PC-9 (cell line): ENCODE measurements around the gene ENO1. TPM values are rescaled to one million over a fixed set of nuclear protein-coding genes. Genes with fewer than 3 reads are reported as not detected.
"Not testable (repeated sequence)": the region's sequence is repeated elsewhere in the genome, so short reads cannot be mapped to it uniquely, and the experiment has no call there.

Experiments
- BruUV-seq: library from RNA; stranded (reverse); fragments of 400-500 nt; replicated peaks from 2 replicates; lab custom pipeline; 2021; lab: Mats Ljungman, UMichigan
- CTCF ChIA-PET: fragments of 300-600 bp; sonication (Branson Sonifier 250); formaldehyde crosslinking; loops from one replicate; lab custom pipeline; 2022; ENCODE audit warnings: antibody characterized with exemption; lab: Charles Lee
- POLR2A ChIA-PET: fragments of 300-600 bp; sonication (Branson Sonifier 250); formaldehyde crosslinking; loops from one replicate; lab custom pipeline; 2022; ENCODE audit warnings: antibody characterized with exemption; ENCODE audit not compliant: unreplicated experiment; lab: Charles Lee
- DNase-seq, 2 experiments: peaks; one replicate each; pipeline versions ENCODE4 v3.0.0 to v3.0.0-alpha.2; 2015 to 2022; ENCODE audit warnings: mixed read lengths in 1 of 2
- H2AFZ ChIP-seq: fragments of 200-600 bp; sonication (generic); 2 replicates; pipeline ENCODE4 v1.8.1; 2017; ENCODE audit warnings: antibody characterized with exemption
- H3F3A ChIP-seq: fragments of 200-600 bp; sonication (generic); 2 replicates; pipeline ENCODE4 v1.8.1; 2017; ENCODE audit warnings: antibody characterized with exemption, mild to moderate bottlenecking, low read depth; ENCODE audit not compliant: insufficient read depth
- H3K27ac ChIP-seq: fragments of 200-600 bp; sonication (generic); 2 replicates; pipeline ENCODE4 v1.6.1; 2016; ENCODE audit warnings: mixed run types
- H3K27me3 ChIP-seq: fragments of 200-600 bp; sonication (generic); 2 replicates; pipeline ENCODE4 v1.6.1; 2016; ENCODE audit warnings: low read depth, mixed run types; ENCODE audit not compliant: insufficient read depth
- H3K36me3 ChIP-seq: fragments of 200-600 bp; sonication (generic); 2 replicates; pipeline ENCODE4 v1.6.1; 2016; ENCODE audit warnings: low read depth, mixed run types
- H3K4me1 ChIP-seq: fragments of 200-600 bp; sonication (generic); replicated peaks from 2 replicates; pipeline ENCODE4 v1.6.1; 2016; ENCODE audit warnings: mixed run types; ENCODE audit not compliant: insufficient read depth
- H3K4me2 ChIP-seq: fragments of 200-600 bp; sonication (generic); 2 replicates; pipeline ENCODE4 v1.6.1; 2017; ENCODE audit warnings: mixed run types
- H3K4me3 ChIP-seq: fragments of 200-600 bp; sonication (generic); 2 replicates; pipeline ENCODE4 v1.6.1; 2016; ENCODE audit warnings: mixed run types
- H3K79me2 ChIP-seq: fragments of 200-600 bp; sonication (generic); 2 replicates; pipeline ENCODE4 v1.6.1; 2017; ENCODE audit warnings: low read depth, mixed run types
- H3K9me2 ChIP-seq: fragments of 200-600 bp; sonication (generic); 2 replicates; pipeline ENCODE4 v1.8.1; 2017; ENCODE audit warnings: mild to moderate bottlenecking; ENCODE audit not compliant: insufficient read depth
- H3K9me3 ChIP-seq: fragments of 200-600 bp; sonication (generic); 2 replicates; pipeline ENCODE4 v1.8.1; 2016; ENCODE audit warnings: low read depth; ENCODE audit not compliant: insufficient read depth
- H4K20me1 ChIP-seq: fragments of 200-600 bp; sonication (generic); 2 replicates; pipeline ENCODE4 v1.8.1; 2017; ENCODE audit not compliant: insufficient read depth
- CTCF ChIP-seq: fragments of 200-600 bp; sonication (generic); conservative IDR thresholded peaks from 2 replicates; pipeline ENCODE4 v1.6.1; 2017; ENCODE audit warnings: mixed run types, antibody characterized with exemption, mild to moderate bottlenecking, moderate library complexity
- EZH2 ChIP-seq: fragments of 200-600 bp; sonication (generic); IDR thresholded peaks from 2 replicates; pipeline ENCODE4 v1.8.0; 2017; ENCODE audit warnings: antibody characterized with exemption, low read depth
- intact Hi-C: fragments of 100-400 bp; cut with micrococcal nuclease; formaldehyde crosslinking; loops from one replicate; pipeline ENCODE4 v1.10.0; 2022; ENCODE audit not compliant: unreplicated experiment
- total RNA-seq: library from RNA; stranded (reverse); gene quantifications from 2 replicates; pipeline ENCODE4 v1.2.3, GENCODE V29; 2021

The ENO1 gene
- total RNA-seq, 1 experiment from 2014 or later, result 1,902 TPM

- intact Hi-C loops, result no loop called here
- ChIA-PET CTCF (interaction anchor here (0.7 kb wide), 1 partner anchor 471 kb away, joined by 4 read pairs; no protein-coding TSS in a partner anchor), POLR2A (no interaction called here)
- DNase-seq, result no peak
- Histone ChIP-seq H3K9me2 (no peaks in the 10 kb centered on the region), H3F3A (peaks cover 31% of the 10 kb centered on the region), H3K36me3 (no peaks in the 10 kb centered on the region), H4K20me1 (no peaks in the 10 kb centered on the region), H3K4me1 (peaks cover 29% of the 10 kb centered on the region), H3K9me3 (no peaks in the 10 kb centered on the region), H3K4me2 (no peak overlapping the region), H2AFZ (no peak overlapping the region), H3K79me2 (peaks cover 9% of the 10 kb centered on the region), H3K27ac (no peak overlapping the region), H3K4me3 (no peak overlapping the region), H3K27me3 (no peaks in the 10 kb centered on the region)
- BruUV-seq, result no TSS peak
- TF ChIP-seq CTCF (no peak), EZH2 (no peak)
These were observed 57.4 kb downstream of the ENO1 start for GRCh38 chr1:8821084-8821483.

GRCh38 chr1:8818789-8819188 is 59.7 kb downstream of the ENO1 start:
- DNase-seq, POLR2A ChIA-PET, H3K27ac ChIP-seq, H3K36me3 ChIP-seq, H3K9me2 ChIP-seq, CTCF ChIA-PET, H4K20me1 ChIP-seq, H3K27me3 ChIP-seq, H2AFZ ChIP-seq, H3K9me3 ChIP-seq, BruUV-seq: not testable (repeated sequence)
- Histone ChIP-seq H3K79me2 (peaks cover 31% of the 10 kb centered on the region), H3K4me2 (peak overlapping the region; percentile 81), H3K4me1 (peaks cover 45% of the 10 kb centered on the region), H3K4me3 (peak overlapping the region; percentile 66; the same call in 1 of the 2 replicates), H3F3A (peaks cover 31% of the 10 kb centered on the region)
- intact Hi-C loops, result loop anchor here (5.0 kb wide), 1 partner anchor 86 kb away; no protein-coding TSS in a partner anchor

GRCh38 chr1:8818325-8818775 is 60.1 kb downstream of the ENO1 start:
- TF ChIP-seq EZH2 (no peak), CTCF (no peak)
- peak overlapping the region; percentile 81; the same call in 1 of the 2 replicates for H2AFZ ChIP-seq
- H3K4me2 ChIP-seq, result peak overlapping the region; percentile 81
- peaks cover 28% of the 10 kb centered on the region for H3F3A ChIP-seq
- H3K27me3 ChIP-seq, result no peaks in the 10 kb centered on the region
- H3K36me3 ChIP-seq, result no peaks in the 10 kb centered on the region
- CTCF ChIA-PET, result no interaction called here
- intact Hi-C loops, result loop anchor here (5.0 kb wide), 1 partner anchor 86 kb away; no protein-coding TSS in a partner anchor
- POLR2A ChIA-PET, result no interaction called here
- peaks cover 35% of the 10 kb centered on the region for H3K79me2 ChIP-seq
- TSS peak; percentile 74 for BruUV-seq
- H3K9me2 ChIP-seq, result no peaks in the 10 kb centered on the region
- DNase-seq, result peak; percentile 35 to 74
- H4K20me1 ChIP-seq, result no peaks in the 10 kb centered on the region
- H3K4me1 ChIP-seq, result peaks cover 47% of the 10 kb centered on the region
- H3K27ac ChIP-seq, result peak overlapping the region; percentile 57
- no peaks in the 10 kb centered on the region for H3K9me3 ChIP-seq
- peak overlapping the region; percentile 66; the same call in 1 of the 2 replicates for H3K4me3 ChIP-seq
